ENCODE data around the gene PRLH.

DNA sequence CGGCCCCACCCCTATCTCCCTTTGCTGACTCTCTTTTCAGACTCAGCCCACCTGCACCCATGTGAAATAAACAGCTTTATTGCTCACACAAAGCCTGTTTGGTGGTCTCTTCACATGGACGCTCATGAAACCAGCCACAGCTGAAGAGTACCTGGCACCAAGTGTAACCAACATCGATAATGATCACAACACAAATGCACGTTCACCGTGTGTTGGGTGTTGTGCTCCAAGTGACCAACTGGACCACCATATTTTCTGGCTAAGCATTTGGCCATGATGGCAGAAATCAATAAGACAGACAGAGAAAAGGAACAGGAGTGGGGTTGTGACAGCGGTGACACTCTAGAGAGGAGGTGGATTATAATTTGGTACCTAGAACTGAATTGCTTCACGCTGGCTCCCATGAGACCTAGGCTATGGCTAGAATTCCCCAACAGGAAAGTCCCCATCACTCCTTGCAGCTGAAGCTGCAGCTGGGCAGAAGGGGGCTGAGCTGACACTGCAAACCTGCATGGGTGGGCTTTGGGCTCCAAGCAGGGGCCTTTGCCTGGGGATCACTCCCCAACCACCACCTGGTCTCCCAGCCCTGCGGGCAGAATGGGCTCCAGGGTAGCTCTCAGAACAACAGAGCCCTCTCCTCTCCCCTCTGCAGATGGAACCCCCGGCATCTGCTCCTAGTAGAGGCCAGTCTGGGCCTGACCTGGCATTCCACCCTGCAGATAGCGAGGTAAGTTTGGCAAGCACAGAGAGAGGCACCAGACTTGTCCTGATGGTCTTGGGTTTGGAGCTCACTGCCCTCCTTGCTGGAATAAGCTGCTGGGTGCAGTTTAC is 46.4 kb downstream of the PRLH start:
- TF ChIP-seq, protein P1, sequence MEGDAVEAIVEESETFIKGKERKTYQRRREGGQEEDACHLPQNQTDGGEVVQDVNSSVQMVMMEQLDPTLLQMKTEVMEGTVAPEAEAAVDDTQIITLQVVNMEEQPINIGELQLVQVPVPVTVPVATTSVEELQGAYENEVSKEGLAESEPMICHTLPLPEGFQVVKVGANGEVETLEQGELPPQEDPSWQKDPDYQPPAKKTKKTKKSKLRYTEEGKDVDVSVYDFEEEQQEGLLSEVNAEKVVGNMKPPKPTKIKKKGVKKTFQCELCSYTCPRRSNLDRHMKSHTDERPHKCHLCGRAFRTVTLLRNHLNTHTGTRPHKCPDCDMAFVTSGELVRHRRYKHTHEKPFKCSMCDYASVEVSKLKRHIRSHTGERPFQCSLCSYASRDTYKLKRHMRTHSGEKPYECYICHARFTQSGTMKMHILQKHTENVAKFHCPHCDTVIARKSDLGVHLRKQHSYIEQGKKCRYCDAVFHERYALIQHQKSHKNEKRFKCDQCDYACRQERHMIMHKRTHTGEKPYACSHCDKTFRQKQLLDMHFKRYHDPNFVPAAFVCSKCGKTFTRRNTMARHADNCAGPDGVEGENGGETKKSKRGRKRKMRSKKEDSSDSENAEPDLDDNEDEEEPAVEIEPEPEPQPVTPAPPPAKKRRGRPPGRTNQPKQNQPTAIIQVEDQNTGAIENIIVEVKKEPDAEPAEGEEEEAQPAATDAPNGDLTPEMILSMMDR (IDR thresholded peaks at IDR 0.05) = no peak
- no peak for TF ChIP-seq POLR2A (IDR thresholded peaks at IDR 0.05)
- TF ChIP-seq POLR2AphosphoS5 (IDR thresholded peaks at IDR 0.05) = no peak

All from gastroesophageal sphincter (tissue), 3 donors.